GM18519 (cell line): ENCODE data around the gene ARHGEF7.

ENCODE experiments used
- ATAC-seq: cut with Tn5 transposase; IDR thresholded peaks from one replicate; pipeline ENCODE4 v1.9.1; 2021; ENCODE audit warnings: mild to moderate bottlenecking, moderate library complexity; ENCODE audit not compliant: unreplicated experiment, low FRiP score

Gene ARHGEF7

DNA sequence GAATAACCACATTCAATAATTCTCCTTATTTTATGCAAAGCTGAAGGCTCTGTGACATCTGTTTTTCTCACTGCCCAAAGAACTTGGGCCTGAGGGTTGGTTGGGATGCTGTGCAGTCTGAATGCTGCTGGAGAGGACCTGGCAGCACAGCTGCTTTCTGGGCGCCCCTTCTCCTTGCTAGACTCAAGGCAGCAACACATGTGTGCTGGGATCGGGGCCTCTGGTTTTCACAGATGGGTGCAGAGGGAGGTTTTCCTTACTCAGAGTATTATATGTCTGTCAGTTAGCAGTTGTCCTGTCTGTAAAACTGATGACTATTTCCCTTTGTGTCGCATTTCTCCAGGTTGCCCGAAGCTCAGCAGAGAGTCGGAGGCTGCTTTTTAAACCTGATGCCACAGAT lies 152.1 kb downstream of the ARHGEF7 start:
- ATAC-seq = no peak

DNA sequence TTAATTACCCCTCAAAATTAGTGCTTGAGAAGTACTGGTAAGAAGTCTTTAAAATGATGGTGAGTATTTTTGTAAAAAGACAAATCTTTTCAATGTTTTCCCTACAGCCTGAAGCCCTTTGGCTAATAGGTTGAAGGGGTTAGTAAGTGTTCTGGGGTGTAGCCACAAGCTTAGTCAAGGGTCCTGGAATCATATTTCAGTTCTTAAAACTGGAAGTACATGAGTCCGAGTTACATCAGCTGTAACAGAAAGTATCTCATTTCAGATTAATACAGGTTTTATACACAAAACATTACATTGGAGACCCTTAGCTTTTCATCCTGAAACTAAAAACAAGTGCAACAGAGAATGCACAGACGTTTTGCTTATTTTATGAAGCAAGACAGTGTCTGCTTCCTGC lies 152.7 kb downstream of the ARHGEF7 start:
- no peak for ATAC-seq

DNA sequence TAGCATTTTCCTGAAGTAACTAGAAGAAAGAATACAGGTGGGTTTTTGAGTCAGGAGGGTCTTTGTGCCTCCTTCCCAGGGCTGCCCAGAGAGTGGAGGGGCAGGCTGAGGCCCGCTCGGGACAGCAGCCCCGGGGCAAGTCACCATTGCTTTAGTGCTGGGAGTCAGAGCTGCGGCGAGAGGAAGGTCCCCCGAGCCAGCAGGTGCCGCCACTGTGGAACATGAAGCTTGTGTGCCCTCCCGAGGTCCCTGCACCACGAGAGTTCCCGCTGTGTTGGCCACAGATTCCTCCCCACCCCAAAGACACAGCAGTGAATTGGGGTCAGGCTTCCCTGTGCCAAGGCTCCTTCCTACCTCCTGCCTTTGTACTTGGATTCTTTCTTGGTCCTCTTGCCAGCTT lies 154.4 kb downstream of the ARHGEF7 start:
- ATAC-seq = no peak

DNA sequence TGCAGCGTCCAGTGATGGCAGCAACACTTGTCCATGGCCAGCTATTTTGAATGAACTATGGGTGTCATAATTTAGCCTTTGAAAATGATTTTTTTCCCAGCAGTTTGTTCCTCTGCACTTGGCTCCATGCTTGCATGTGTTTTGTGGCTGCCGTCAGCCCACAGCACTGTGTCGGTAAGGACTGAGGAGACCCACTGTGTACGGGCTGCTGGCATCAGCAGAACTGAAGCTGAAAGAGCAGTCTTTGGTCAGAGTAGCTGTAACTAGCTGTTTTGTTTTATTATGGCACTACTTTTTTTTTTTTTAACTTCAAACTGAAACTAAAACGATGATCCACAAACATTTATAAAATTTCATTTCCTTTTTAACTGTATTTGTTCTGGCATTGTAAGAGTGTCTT lies 155.0 kb downstream of the ARHGEF7 start:
- ATAC-seq = no peak

DNA sequence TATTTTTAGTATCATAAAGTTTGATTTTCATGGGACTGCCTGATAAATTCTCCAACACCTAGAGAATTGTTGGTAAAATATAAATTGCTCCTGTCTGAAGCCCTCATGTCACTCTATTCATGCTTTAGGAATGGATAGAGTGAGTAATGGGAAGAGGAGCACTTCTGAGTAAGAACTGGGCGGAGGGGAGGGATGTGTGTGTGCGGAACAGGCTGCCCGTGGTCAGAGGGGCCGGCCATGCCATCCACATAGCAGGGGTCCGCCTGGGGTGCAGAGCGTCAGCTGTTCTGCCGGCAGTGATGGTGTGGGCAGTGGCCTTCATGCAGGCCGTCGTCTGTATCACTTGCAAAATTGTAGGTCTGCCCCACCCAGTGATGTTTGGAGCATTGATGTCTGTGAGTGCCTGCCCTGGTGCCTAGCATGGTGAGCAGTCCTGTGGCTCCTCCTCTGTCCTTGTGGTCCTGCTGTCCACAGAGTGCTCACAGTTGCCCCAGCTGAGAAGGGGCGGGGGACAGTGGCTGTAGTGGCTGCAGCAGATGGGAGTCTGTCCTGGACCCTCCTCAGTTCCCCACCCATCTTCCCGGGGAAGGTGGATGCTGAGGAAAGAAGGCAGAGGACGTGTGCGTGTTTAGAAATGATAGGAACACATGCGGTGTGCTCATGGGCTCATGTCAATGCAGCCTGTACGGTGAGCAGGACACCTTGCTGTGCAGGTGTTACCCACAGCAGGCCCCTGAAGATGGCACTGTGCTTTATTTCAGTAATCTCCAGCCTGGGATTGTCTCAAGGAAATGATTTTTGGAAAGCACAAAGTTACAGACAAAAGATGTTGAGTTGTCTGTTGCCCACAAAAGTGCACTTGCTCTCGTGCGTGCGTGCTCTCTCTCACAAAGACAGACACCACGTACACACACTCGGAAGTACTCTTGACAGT lies 155.9 kb downstream of the ARHGEF7 start:
- no peak for ATAC-seq

DNA sequence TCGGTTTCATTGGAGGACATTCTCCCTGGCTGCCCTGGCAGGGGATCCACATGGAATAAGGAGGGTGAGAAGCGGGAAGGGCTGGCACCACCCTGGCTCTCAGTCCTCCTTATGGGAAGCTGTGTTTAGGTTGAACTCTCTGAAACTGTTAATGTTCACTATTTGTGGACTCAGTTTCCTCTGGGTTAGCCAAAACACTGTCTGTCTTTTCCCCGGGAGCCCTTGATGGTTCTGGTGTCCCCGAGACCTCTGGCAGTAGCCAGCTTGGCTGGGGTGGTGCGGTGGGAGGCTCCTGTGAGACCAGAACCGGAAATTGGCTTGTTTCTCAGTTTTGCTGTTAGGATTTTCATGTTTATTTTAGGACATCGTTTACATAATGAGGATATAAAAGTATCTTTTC lies 157.0 kb downstream of the ARHGEF7 start:
- no peak for ATAC-seq

DNA sequence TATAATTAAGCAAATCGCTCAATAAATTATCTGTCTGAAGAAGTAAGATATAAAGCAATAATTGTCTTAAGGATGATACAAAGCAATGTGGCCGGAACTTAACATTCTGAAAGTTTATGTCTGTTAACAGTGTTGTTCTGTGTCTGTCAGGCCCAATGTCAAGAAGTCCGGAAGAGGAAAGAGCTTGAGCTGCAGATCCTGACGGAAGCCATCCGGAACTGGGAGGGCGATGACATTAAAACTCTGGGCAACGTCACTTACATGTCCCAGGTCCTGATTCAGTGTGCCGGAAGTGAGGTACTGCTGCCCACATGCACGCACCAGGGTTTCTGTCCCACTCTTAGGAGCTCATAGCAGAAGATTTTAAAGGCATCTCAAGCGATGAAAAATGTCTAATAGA lies 160.3 kb downstream of the ARHGEF7 start:
- ATAC-seq = no peak

DNA sequence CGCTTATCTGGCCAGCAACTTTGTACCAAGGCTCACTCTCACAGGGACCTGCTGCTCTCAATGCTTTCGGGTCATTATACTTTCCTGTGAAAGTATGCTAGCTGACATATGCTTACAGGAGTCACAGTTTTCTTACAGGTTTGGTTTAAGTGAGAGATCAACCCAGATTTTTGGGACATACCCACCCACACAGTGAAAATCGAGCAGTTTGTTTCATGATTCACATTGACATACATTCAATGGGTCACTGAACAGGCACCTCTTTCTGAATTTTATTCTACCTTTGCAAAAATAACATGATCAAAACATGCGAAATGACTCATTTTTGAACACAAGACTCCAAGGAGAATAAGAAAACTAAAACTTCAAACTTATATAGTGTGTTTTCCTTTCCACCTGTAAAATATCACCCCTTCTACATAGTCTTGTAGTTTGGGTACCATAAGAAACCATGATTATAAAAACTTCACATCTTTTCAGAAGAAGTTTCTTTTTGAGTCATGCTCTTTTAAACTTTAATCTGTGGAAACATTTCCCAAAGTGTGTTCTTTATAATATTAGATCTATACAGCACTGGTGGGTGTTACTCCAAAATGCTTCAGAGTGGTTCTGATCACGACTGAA lies 161.0 kb downstream of the ARHGEF7 start:
- ATAC-seq = no peak

DNA sequence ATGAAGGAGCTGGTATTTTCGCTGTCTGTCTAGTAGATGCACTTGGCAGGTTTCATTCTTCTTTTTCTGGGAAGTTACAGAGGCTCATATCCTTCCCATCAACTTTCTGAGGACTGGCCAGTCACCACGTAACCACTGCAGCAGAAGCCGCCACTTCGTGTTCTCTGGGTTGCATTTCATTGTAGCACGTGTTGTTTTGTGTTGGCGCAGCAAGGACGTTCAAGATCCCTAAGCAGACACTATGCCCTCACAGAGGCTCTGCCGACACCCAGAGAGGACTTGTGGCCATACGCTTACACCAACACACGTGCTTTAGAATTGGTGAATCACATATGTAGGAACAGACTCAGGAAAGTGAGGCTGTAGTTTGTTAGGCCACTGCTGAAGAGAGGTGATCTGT lies 163.1 kb downstream of the ARHGEF7 start:
- no peak for ATAC-seq

DNA sequence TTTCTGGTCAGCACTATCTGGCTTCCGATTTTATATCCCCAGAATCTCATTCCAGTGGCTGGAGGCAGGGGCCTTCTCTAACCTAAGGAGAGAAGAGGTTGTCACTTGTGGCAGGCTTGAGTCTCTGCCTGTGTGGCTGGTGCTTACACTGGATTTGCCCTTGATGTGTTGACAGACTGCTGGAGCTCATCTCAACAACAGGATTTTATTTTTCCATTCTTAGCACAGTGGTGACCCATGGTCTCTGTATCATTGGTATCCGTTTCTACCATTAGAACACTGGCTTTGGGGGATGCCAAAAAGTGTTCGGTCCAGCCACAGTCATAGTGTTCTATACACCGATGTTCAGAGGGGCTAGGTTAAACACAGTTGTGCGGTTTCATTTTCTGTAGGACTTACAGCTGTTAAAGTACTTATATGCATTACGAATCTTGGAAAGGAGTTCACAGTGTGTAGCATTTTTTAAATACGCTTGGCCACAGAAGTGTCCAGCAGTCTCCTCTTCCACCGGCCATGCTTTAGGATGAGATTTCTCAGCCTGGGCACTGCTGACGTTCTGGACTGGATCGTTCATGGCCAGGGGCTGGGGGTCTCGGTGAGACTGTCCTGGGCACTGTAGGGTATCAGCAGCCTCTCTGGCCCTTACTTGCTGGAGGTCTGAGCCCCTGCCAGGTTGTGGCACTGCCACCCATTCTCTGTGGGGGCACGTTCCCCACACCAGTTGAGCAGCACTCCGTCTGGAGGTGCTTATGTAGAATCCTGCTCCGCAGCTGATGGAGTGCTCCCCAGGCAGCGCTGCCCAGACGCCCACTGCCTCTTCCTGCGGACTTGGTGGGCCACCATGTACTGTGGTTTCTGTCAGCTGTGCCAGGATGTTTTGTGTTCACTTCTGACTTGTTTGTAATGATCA lies 163.9 kb downstream of the ARHGEF7 start:
- ATAC-seq = no peak

DNA sequence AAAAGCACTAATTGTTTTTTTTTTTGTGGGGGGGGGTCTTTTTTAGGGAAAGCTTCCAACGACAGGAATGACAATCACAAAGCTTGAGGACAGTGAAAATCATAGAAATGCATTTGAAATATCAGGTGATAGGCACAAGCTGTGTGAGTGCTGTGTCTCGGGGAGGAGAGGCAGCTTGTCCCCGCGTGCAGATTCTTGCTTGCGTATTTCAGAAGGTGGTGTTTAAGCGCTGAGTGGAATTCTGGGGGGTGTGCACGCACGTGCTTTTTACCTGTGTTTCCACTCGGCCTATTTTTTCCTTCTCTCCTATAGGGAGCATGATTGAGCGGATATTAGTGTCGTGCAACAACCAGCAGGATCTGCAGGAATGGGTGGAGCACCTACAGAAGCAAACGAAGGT lies 165.1 kb downstream of the ARHGEF7 start:
- ATAC-seq = no peak

DNA sequence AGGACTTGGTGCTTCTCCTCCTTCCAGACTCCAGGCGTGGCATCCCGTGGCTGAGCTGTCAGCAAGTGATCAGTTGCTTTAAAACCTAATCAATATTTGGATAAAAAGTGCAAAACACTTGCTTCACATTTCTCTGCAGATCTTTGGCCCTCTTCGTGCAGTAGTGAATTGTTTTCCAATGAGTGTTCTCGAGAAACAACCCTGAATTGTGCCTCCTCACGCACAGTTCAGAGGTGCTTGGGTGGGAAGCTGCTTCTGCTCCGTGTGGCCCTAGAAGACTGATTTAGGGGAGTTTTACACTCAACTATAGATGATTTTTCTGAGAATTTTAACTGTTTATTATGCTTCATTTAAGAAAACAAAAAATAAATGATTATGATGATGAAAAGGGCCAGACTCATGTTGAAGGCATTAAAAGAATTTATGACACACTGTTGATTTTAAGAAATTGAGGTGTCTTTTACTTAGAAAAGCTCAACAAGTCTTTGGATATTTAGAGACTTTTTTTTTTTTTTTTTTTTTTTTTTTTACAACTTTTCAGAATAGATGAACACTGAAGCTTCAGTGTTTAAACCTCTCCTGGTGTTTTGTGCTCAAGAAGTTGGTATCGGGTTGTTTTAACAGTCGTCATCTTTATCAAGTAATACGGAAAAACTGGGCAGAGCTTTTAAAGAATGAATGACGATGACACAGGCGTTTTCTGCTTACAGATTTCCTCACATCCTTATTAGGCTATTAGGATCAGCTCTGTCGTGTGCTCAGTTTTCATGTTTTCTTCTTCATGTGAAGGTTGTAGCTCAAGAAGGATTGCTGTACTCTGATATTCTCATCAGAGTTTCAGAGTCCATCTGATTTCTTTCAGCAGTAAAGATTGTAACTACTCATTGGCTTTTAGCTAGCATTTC lies 165.8 kb downstream of the ARHGEF7 start:
- ATAC-seq = no peak

DNA sequence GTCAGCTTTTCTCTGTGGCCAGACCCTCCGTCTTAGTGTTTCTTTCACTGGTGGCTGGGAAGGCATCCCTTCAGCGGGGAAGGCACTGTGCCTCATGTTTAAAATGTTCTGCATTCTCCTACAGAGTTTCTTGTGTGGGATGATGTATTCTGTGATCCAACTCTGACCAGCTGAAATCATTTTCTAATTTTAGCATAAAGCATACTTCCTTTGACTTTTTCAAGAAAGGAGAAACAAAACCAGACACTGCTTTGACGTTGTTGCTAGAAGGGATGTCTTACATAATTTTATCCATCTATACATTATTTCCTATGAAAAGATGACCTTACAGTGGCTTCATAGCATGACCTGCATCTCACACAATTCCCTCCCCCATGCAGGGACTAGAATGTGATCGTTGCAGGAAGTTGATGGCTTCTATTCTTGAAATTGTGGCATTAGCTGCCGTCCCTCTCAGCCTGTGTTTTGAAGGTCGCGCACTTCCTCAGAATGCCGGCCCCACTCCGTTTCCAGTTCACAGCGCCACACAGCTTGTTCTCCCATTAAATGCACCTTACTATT lies 166.7 kb downstream of the ARHGEF7 start:
- ATAC-seq = no peak

DNA sequence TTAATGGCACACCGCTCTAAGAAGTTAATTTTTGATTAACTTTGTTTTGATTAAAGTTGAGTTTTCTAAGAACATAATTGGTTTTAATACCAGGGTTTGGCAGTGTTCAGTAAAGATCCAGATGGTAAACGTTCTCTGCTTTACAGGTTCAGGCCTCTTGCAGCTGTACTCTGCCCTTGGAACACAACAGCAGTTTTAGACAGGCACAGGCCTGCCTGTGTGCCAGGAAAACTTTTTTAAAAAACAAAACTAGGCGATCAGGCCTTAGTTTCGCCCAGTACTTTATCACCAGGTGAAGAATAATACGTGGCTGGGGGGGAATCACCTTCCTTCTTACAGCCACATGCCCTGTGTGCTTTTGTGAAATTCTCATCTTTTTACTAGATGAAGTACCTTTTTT lies 167.3 kb downstream of the ARHGEF7 start:
- ATAC-seq = no peak

DNA sequence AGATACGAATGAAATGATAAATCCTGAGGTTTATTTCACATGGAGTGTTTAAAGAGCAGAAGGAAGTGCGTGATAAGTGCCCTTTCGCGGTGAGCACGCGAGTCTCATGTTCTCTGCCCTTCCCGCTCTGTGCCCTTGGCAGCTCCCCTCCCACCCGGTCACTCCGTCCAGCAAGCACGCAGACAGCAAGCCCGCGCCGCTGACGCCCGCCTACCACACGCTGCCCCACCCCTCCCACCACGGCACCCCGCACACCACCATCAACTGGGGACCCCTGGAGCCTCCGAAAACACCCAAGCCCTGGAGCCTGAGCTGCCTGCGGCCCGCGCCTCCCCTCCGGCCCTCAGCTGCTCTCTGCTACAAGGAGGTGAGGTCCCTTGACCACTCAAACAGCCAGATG lies 167.9 kb downstream of the ARHGEF7 start:
- no peak for ATAC-seq

DNA sequence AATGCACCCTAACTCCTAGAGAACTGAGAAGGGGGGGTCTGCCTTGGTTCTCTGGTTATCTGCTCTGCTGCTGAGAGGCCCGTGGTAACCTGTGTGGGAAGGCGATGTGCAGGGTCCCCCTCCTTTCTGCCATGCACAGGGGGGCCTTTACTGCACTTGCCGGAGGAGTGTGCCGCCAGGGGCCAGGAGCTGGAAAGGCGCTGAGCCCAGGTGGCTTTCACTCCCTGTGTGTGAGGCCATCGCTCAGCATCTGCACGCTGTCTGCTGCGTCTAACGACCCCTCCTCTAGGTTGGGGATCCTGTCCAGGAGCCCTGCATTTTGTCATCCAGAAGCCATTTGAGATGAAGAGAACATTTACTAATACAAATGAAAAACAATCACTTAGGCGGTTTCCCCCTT lies 168.3 kb downstream of the ARHGEF7 start:
- ATAC-seq = no peak

DNA sequence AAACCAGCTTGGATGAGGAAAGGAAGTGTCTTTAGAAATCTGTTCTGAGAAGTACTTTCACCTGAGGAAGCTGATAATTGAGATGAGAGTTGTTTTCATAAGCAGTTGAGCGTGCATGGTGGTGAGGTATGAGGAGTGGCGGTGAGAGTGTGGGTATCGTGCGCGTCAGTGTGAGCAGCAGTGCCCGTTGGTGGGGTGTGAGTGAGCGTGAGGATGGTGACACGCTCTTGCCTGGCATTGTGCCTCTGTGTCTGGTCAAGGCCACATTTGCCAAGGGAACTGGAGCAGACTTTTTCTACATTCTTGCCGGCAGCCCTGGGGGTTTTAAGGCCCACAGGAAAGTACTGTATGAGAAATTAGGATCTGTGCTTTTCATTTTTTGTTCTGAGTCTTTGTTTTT lies 168.9 kb downstream of the ARHGEF7 start:
- ATAC-seq = no peak

DNA sequence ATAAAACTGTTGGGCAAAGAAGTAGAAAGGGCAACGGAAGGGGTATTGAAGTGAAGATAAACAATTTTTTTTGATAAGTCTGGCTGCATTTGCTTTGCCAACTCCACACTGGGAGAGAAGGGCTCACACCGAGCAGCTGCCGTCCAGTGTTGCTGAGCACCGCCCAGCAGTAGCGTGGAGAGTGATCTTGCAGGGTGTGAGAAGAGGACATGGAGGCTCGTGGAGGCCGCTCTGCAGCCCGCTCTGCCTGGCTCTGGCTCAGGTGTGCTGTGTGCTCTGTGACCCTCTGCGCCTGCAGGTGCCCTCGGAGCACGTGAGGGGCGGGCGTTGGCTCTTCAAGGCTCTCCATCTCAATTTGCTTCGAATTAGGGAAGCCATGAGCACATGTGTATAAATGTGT lies 169.5 kb downstream of the ARHGEF7 start:
- no peak for ATAC-seq

DNA sequence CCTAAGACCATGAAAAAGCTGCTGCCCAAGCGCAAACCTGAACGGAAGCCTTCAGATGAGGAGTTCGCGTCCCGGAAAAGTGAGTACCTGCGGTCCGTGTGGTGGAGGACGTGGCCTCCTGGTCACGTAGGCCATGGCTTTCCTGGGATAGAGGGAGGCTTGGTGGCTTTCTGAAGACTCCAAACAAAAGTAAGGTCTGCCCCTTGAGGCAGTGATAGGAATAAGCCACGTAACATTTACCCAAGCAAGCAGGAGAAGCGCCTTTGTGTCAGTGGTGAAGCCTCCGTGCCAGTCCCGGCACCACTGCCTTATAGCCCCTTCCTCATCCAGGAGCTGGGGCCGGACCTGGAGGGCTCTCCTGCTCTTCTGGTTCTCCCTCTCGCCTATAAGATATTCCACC lies 171.1 kb downstream of the ARHGEF7 start:
- ATAC-seq = no peak

DNA sequence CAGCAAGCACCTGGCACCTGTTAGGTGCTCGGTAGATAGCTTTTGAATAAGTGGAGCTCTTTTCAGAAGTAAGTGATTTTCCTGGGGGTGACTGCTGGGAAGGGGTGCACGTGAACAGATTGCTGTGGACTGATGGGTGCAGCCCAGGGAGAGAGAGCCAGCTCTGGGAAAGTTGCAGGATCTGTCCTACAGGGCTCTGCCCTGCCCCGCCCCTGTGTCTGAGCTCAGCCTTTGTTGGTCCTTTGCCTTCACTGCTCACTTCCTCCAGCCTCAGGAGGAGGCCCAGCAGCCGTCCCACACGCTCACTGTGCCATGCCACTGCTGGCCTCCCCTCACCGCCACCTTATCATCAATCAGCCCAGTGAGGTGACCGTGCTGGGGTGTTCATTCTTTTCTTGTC lies 171.6 kb downstream of the ARHGEF7 start:
- ATAC-seq = no peak
